Skeletal muscle tissue (tissue), 4 donors: ENCODE results near the gene TADA1. TPM values are rescaled to one million over a fixed set of nuclear protein-coding genes. Genes with fewer than 3 reads are reported as not detected.
"Not testable (repeated sequence)": the region's sequence is repeated elsewhere in the genome, so short reads cannot be mapped to it uniquely, and the experiment has no call there.

ENCODE experiments used
- H3K27ac ChIP-seq: one replicate; pipeline ENCODE4 v1.7.0; 2013; ENCODE audit warnings: mild to moderate bottlenecking, low read depth, low read length, inconsistent platforms
- H3K27me3 ChIP-seq, 3 donors: one replicate each; pipeline ENCODE4 v1.7.0; 2013; ENCODE audit warnings: low read length in 3 of 3; ENCODE audit not compliant: control insufficient read depth in 3 of 3, insufficient read depth in 3 of 3
- H3K36me3 ChIP-seq, 3 donors: one replicate each; pipeline ENCODE4 v1.7.0; 2013; ENCODE audit warnings: low read length in 3 of 3; ENCODE audit not compliant: control insufficient read depth in 3 of 3, insufficient read depth in 3 of 3
- H3K4me1 ChIP-seq, 3 donors: one replicate each; pipeline ENCODE4 v1.7.0; 2013; ENCODE audit warnings: low read length in 3 of 3, mild to moderate bottlenecking in 3 of 3; ENCODE audit not compliant: control insufficient read depth in 3 of 3, insufficient read depth in 3 of 3
- H3K4me3 ChIP-seq, 3 donors: one replicate each; pipeline ENCODE4 v1.7.0; 2013; ENCODE audit warnings: low read length in 3 of 3
- H3K9ac ChIP-seq, 3 donors: one replicate each; pipeline ENCODE4 v1.7.0; 2013; ENCODE audit warnings: low read length in 3 of 3, mild to moderate bottlenecking in 3 of 3, moderate library complexity in 2 of 3, low read depth in 1 of 3
- H3K9me3 ChIP-seq, 3 donors: one replicate each; pipeline ENCODE4 v1.7.0; 2013; ENCODE audit warnings: low read length in 3 of 3; ENCODE audit not compliant: control insufficient read depth in 3 of 3
- total RNA-seq: library from RNA; depleted of rRNA; stranded (reverse); fragments of >200 nt; gene quantifications from one replicate; pipeline ENCODE4 v1.2.3, GENCODE V29; 2014
- donor health status: Osteomylitis.

TADA1 gene
- total RNA-seq, 1 donor from 2014 or later = 18.8 TPM

GRCh38 chr1:166836733-166837132 lies 39.3 kb downstream of the TADA1 start:
- Histone ChIP-seq H3K4me1 (peaks cover 21 to 31% (median 28%) of the 10 kb centered on the region in 3 donors), H3K27ac (no peak overlapping the region), H3K4me3 (no peak overlapping the region), H3K27me3 (no peaks in the 10 kb centered on the region), H3K9ac (no peak overlapping the region), H3K36me3 (peaks cover 3 to 10% (median 8%) of the 10 kb centered on the region in 3 donors), H3K9me3 (no peaks in the 10 kb centered on the region)

- not testable (repeated sequence) for H3K4me3 ChIP-seq, H3K4me1 ChIP-seq, H3K27me3 ChIP-seq, H3K27ac ChIP-seq, H3K9me3 ChIP-seq, H3K9ac ChIP-seq, H3K36me3 ChIP-seq
Measured at GRCh38 chr1:166829762-166830161, 46.3 kb downstream of the TADA1 start.

- Histone ChIP-seq H3K27me3 (no peaks in the 10 kb centered on the region), H3K9ac (no peak overlapping the region), H3K9me3 (peaks cover 0 to 7% (median 0%) of the 10 kb centered on the region in 3 donors), H3K36me3 (no peaks in the 10 kb centered on the region), H3K27ac (no peak overlapping the region), H3K4me3 (no peak overlapping the region), H3K4me1 (no peaks in the 10 kb centered on the region)
Measured at GRCh38 chr1:166827426-166827825, 48.6 kb downstream of the TADA1 start.

GRCh38 chr1:166822385-166822784 lies 53.7 kb downstream of the TADA1 start:
- no peak overlapping the region for H3K9ac ChIP-seq

GRCh38 chr1:166819974-166820373 lies 56.1 kb downstream of the TADA1 start:
- H3K4me1 ChIP-seq = no peaks in the 10 kb centered on the region
- no peak overlapping the region for H3K4me3 ChIP-seq
- H3K9ac ChIP-seq = no peak overlapping the region
- no peaks in the 10 kb centered on the region for H3K36me3 ChIP-seq
- H3K27ac ChIP-seq = no peak overlapping the region
- H3K27me3 ChIP-seq = no peaks in the 10 kb centered on the region
- H3K9me3 ChIP-seq = peaks cover 0 to 3% (median 2%) of the 10 kb centered on the region in 3 donors

More at GRCh38 chr1:166822385-166822784, 53.7 kb downstream of the TADA1 start:
- no peak overlapping the region for H3K4me3 ChIP-seq
- no peak overlapping the region for H3K27ac ChIP-seq
- no peaks in the 10 kb centered on the region for H3K27me3 ChIP-seq
- H3K4me1 ChIP-seq = no peaks in the 10 kb centered on the region
- no peaks in the 10 kb centered on the region for H3K9me3 ChIP-seq
- no peaks in the 10 kb centered on the region for H3K36me3 ChIP-seq

- H3K9ac ChIP-seq = no peak overlapping the region
- no peaks in the 10 kb centered on the region for H3K36me3 ChIP-seq
- H3K4me1 ChIP-seq = no peaks in the 10 kb centered on the region
- H3K4me3 ChIP-seq = no peak overlapping the region
- no peaks in the 10 kb centered on the region for H3K27me3 ChIP-seq
- peaks cover 0 to 3% (median 2%) of the 10 kb centered on the region in 3 donors for H3K9me3 ChIP-seq
- no peak overlapping the region for H3K27ac ChIP-seq
Measured at GRCh38 chr1:166814611-166815010, 61.5 kb downstream of the TADA1 start.

GRCh38 chr1:166813508-166814223 lies 62.4 kb downstream of the TADA1 start:
- Histone ChIP-seq H3K27me3 (no peaks in the 10 kb centered on the region), H3K4me1 (no peaks in the 10 kb centered on the region), H3K9me3 (peaks cover 0 to 3% (median 2%) of the 10 kb centered on the region in 3 donors), H3K9ac (no peak overlapping the region), H3K27ac (no peak overlapping the region), H3K4me3 (no peak overlapping the region), H3K36me3 (no peaks in the 10 kb centered on the region)

- no peak overlapping the region for H3K27ac ChIP-seq
Measured at GRCh38 chr1:166811691-166812090, 64.4 kb downstream of the TADA1 start.

GRCh38 chr1:166808952-166809351 lies 67.1 kb downstream of the TADA1 start:
- H3K4me3 ChIP-seq = no peak overlapping the region
- no peaks in the 10 kb centered on the region for H3K9me3 ChIP-seq
- no peaks in the 10 kb centered on the region for H3K4me1 ChIP-seq
- H3K36me3 ChIP-seq = no peaks in the 10 kb centered on the region
- no peak overlapping the region for H3K27ac ChIP-seq
- no peak overlapping the region for H3K9ac ChIP-seq
- H3K27me3 ChIP-seq = no peaks in the 10 kb centered on the region

More at GRCh38 chr1:166811691-166812090, 64.4 kb downstream of the TADA1 start:
- no peaks in the 10 kb centered on the region for H3K36me3 ChIP-seq
- H3K4me1 ChIP-seq = no peaks in the 10 kb centered on the region
- H3K9ac ChIP-seq = no peak overlapping the region
- peaks cover 0 to 3% (median 2%) of the 10 kb centered on the region in 3 donors for H3K9me3 ChIP-seq
- H3K27me3 ChIP-seq = no peaks in the 10 kb centered on the region
- no peak overlapping the region for H3K4me3 ChIP-seq
